Left ventricle myocardium inferior (tissue), 1 donor: Measurements from ENCODE around the gene SLC23A1. TPM values are rescaled to one million over a fixed set of nuclear protein-coding genes. Genes with fewer than 3 reads are reported as not detected.

Experiments
- DNase-seq: peaks from one replicate; pipeline ENCODE4 v3.0.0-alpha.2; 2020
- H3K27ac ChIP-seq: fragments of 200-600 bp; replicated peaks from 2 replicates; pipeline ENCODE4 v1.8.0; 2021
- H3K27me3 ChIP-seq: fragments of 200-600 bp; 2 replicates; pipeline ENCODE4 v1.8.0; 2021; ENCODE audit warnings: low read depth
- H3K36me3 ChIP-seq: fragments of 200-600 bp; 2 replicates; pipeline ENCODE4 v1.8.0; 2021
- H3K4me1 ChIP-seq: fragments of 200-600 bp; 2 replicates; pipeline ENCODE4 v1.8.0; 2021
- H3K4me3 ChIP-seq: fragments of 200-600 bp; 2 replicates; pipeline ENCODE4 v1.8.0; 2021; ENCODE audit warnings: mild to moderate bottlenecking, moderate library complexity
- H3K9me3 ChIP-seq: fragments of 200-600 bp; replicated peaks from 2 replicates; pipeline ENCODE4 v1.8.0; 2021
- intact Hi-C: fragments of 100-400 bp; cut with micrococcal nuclease; formaldehyde crosslinking; loops from one replicate; pipeline ENCODE4 v1.11.0; 2022
- total RNA-seq: library from RNA; stranded (reverse); fragmentation: NEBNext Ultra II Directional; extraction: Animal tissue kit (Norgen Biotek cat#: 25700); gene quantifications from one replicate; pipeline ENCODE4 v1.2.1, GENCODE V29; 2021
- TF ChIP-seq, protein P1 (sequence below): fragments of 200-600 bp; IDR thresholded peaks from 2 replicates; pipeline ENCODE4 v1.8.0; 2021; ENCODE audit warnings: antibody characterized with exemption, mild to moderate bottlenecking, borderline replicate concordance
- donor health status: DM: no; HTN: yes; CAD: no; lungs with severe emphysema.

The SLC23A1 gene
- total RNA-seq, 1 donor from 2014 or later, result not detected

DNA sequence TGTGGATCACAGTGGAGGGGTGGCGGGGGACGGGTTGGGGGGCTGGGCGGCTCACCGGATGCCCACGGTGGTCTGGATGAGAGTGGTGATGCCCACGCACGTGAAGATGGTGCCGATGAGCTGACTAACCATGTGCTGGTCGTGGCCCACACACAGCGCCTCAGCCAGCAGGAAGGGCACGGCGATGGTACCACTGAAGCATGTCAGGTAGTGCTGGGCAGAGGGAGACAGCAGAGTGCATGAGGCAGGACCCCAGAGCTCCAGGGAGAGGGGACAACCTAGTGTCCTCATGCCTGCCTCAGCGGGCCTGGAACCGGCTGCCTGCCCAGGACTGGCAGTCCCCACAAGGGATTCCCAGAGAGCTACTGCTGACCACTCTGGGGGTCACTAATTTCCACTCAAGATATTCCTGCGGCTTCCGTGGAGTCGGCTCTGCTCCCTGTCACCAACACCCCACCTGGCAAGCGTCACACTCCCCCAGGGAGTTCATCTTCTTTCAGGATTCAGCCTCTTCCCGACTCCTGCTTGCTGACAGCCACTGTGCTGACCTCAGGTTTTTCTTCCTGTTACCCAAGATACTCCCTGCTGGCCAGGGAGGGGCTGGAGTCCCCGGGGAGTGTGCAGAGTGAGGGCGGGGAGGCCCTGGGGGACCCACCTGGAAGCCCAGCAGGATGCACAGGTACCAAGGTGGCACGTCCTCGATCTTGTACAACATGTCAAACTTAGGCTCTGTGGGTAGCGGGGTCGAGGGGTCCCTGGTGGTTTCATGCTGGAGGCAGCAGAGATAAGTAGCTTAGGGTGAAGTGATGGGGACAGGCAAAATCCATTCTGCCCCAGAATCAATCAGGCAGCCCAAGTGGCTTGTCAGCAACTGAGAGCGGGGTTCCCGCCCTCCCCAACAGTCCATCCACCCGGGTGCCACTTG is 998 bp downstream of the SLC23A1 start:
- Histone ChIP-seq H3K4me3 (no peak overlapping the region), H3K36me3 (no peaks in the 10 kb centered on the region), H3K27me3 (no peaks in the 10 kb centered on the region), H3K4me1 (peaks cover 20% of the 10 kb centered on the region), H3K9me3 (no peaks in the 10 kb centered on the region), H3K27ac (no peak overlapping the region)
- TF ChIP-seq, protein P1, sequence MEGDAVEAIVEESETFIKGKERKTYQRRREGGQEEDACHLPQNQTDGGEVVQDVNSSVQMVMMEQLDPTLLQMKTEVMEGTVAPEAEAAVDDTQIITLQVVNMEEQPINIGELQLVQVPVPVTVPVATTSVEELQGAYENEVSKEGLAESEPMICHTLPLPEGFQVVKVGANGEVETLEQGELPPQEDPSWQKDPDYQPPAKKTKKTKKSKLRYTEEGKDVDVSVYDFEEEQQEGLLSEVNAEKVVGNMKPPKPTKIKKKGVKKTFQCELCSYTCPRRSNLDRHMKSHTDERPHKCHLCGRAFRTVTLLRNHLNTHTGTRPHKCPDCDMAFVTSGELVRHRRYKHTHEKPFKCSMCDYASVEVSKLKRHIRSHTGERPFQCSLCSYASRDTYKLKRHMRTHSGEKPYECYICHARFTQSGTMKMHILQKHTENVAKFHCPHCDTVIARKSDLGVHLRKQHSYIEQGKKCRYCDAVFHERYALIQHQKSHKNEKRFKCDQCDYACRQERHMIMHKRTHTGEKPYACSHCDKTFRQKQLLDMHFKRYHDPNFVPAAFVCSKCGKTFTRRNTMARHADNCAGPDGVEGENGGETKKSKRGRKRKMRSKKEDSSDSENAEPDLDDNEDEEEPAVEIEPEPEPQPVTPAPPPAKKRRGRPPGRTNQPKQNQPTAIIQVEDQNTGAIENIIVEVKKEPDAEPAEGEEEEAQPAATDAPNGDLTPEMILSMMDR, result no peak
- no peak for DNase-seq
- intact Hi-C loops, result no loop called here

DNA sequence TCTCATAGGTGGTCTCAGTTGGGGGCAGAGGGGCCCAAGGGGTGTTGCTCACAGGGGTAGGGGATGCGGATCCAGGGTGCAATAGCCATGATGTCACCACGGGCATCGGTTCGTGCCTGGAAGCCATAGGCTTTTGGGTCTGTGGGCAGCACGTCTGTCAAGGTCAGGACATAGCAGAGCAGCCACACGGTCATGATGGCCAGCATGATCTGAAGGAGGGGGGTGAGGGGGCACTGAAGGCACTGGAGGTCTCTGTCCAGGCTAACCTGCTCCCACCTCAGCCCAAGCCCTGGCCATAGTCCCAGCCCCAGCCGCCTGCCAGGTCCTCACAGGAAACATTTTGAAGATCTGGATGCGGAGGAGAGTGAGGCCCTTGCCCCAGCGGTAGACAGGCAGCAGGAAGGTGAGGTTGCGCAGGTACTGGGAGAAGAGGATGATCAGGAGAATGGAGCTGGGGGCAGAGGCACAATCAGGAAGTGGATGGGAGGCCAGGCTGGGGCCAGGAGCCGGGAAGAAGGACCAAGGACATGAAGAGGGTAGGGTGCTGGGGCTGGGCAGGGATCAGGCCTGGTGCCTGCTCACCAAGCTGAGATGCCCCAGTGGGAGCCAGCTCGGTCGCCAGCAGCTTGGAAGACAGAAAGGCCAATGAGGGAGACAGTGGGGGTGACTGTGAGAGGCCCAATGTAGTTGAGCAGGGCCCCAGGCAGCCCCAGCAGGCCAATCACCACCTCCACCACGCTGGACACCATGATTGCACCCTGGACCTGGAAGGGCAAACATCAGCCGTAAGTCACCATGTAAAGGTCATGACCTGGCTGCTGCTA is 3.3 kb downstream of the SLC23A1 start:
- TF ChIP-seq, protein P1, result no peak
- H3K27me3 ChIP-seq, result no peaks in the 10 kb centered on the region
- H3K4me1 ChIP-seq, result peaks cover 10% of the 10 kb centered on the region
- intact Hi-C loops, result no loop called here
- no peak for DNase-seq
- H3K36me3 ChIP-seq, result no peaks in the 10 kb centered on the region
- H3K4me3 ChIP-seq, result no peak overlapping the region
- H3K9me3 ChIP-seq, result no peaks in the 10 kb centered on the region
- H3K27ac ChIP-seq, result no peak overlapping the region

DNA sequence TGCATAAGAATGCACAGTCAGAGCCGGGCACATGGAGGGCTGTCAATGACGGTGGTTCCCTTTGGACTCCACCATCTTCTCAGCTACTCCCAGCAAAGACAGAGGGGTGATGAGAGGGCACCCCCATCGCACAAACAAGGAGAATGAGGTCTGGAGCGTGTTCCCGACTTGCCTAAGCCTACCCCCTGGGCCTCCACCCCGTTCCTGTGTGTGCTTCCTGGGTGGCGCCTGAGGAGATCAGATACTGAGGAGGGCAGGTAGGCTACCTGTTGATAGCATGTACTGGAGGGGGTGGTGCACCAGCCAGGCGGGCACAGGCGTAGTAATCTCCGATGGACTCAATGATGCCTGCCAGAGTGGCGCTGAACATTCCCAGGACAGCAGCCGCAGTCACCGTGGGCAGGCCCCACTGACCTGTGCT is 4.1 kb downstream of the SLC23A1 start:
- no peaks in the 10 kb centered on the region for H3K27me3 ChIP-seq
- H3K4me1 ChIP-seq, result peaks cover 12% of the 10 kb centered on the region
- TF ChIP-seq, protein P1, result no peak
- intact Hi-C loops, result no loop called here
- H3K9me3 ChIP-seq, result no peaks in the 10 kb centered on the region
- no peaks in the 10 kb centered on the region for H3K36me3 ChIP-seq
- H3K27ac ChIP-seq, result no peak overlapping the region
- H3K4me3 ChIP-seq, result no peak overlapping the region
- DNase-seq, result no peak

DNA sequence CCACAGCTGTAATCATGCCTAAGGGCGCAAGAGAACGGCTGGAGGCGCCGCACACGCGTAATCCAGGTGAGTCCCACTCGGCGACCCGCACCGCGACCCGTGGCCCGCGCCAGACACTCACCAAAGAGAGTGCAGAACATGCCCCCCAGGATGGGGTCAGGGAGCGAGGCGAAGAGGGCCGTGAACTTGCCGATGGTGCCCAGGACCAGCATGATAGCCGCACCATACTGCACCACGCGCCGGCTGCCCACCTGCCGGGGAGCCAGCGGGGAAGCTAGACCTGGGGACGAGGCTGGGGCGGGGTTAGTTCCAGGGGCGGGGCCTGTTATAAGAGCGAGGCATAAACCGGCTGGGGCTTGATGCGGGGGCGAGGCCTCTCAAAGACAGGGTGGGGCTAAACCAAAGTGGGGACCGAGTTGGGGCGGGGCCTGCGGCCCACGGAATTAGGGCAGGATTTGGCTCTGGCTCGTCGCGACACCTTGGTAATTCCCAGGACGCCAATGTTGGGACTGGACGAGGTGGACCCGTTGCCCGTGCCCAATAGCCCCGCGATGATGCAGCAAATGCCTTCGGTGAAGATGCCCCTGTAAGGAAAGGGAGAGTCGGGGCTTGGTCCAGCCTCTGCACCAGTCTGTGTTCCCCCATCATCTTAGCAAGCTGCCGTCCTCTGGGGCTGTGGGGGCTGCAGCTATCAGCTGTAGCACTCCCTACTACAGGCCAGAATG is 4.8 kb downstream of the SLC23A1 start:
- DNase-seq, result no peak

More for the DNA sequence above, 4.8 kb downstream of the SLC23A1 start:
- Histone ChIP-seq H3K27ac (no peak overlapping the region), H3K27me3 (no peaks in the 10 kb centered on the region), H3K4me3 (no peak overlapping the region), H3K9me3 (no peaks in the 10 kb centered on the region), H3K36me3 (peaks cover 3% of the 10 kb centered on the region), H3K4me1 (peaks cover 15% of the 10 kb centered on the region)
- TF ChIP-seq, protein P1, result no peak
- intact Hi-C loops, result no loop called here
